OCI-LY1 (cell line): ENCODE data around the gene ZNF557.

Experiments used
- CTCF ChIP-seq: fragments of 200-600 bp; sonication (generic), shearing (Covaris generic); IDR thresholded peaks from 2 replicates; pipeline ENCODE4 v1.5.1; 2017; ENCODE audit warnings: mild to moderate bottlenecking, antibody characterized with exemption, low read length, moderate library complexity, mixed read lengths
- EZH2 ChIP-seq: fragments of 200-600 bp; sonication (generic), shearing (Covaris generic); IDR thresholded peaks from 2 replicates; pipeline ENCODE4 v1.8.0; 2017; ENCODE audit warnings: borderline replicate concordance, mixed run types, mild to moderate bottlenecking, antibody characterized with exemption, low read length, moderate library complexity, mixed read lengths

- TF ChIP-seq CTCF (no peak), EZH2 (no peak)
Observed at GRCh38 chr19:7132054-7132453, 62.6 kb downstream of the ZNF557 start.
